ENCODE measurements around the gene CYP4F22.
"Not testable (repeated sequence)": the region's sequence is repeated elsewhere in the genome, so short reads cannot be mapped to it uniquely, and the experiment has no call there.

Gene CYP4F22

DNA sequence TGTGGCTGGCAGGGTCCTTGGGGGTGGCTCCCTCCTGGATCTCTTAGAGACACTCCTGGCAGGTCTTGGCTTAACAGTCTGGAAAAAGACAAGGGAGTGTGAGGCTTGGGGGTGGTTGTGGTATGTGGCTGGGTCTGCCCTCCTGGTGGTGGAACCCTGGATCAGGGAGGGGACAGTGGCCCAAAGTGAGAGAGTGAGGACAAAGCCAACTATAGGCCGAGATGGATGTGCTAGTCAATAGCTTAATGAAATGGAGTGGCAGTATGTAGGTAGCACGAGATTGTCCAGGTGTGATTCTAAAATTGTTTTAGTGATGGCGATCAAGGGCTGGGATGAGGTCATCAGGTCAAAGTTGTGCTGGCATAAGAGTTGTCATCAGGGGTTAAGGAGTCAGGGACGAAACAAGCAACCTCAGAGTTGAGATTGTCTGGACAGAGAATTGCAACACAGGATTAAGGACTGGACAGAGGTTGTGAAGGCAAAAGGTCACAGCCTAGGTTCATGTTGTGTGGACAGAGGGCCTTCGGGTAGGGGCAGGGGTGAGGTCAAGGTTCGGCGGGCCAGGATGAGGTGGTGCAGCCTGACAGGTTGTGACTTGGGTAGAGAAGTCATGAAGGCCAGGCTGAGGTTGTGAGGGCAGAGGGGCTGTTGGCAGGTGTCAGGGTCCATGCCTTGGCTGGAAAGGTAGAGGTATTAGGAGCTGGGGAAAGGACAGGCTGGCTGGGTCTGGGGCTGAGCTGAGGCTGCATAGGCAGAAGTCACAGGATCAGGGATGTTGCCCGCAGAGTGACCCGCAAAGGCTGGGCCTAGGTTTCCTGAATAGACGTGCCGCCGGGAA lies 39.4 kb upstream of the CYP4F22 start:
- TF ChIP-seq, protein P1, sequence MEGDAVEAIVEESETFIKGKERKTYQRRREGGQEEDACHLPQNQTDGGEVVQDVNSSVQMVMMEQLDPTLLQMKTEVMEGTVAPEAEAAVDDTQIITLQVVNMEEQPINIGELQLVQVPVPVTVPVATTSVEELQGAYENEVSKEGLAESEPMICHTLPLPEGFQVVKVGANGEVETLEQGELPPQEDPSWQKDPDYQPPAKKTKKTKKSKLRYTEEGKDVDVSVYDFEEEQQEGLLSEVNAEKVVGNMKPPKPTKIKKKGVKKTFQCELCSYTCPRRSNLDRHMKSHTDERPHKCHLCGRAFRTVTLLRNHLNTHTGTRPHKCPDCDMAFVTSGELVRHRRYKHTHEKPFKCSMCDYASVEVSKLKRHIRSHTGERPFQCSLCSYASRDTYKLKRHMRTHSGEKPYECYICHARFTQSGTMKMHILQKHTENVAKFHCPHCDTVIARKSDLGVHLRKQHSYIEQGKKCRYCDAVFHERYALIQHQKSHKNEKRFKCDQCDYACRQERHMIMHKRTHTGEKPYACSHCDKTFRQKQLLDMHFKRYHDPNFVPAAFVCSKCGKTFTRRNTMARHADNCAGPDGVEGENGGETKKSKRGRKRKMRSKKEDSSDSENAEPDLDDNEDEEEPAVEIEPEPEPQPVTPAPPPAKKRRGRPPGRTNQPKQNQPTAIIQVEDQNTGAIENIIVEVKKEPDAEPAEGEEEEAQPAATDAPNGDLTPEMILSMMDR (IDR thresholded peaks at IDR 0.05; ENCODE audit: low read depth, low read length, missing control alignments) = no peak
- no peak overlapping the region for H3K4me3 ChIP-seq (replicated peaks; ENCODE audit: low read depth, low read length)
- DNase-seq (ENCODE audit: extremely low read depth, low read depth) = no peak

GRCh38 chr19:15469513-15470297 lies 38.6 kb upstream of the CYP4F22 start:
- TF ChIP-seq, protein P1 (IDR thresholded peaks at IDR 0.05; ENCODE audit: low read depth, low read length, missing control alignments) = no peak
- no peak overlapping the region for H3K4me3 ChIP-seq (replicated peaks; ENCODE audit: low read depth, low read length)
- DNase-seq (ENCODE audit: extremely low read depth, low read depth) = no peak

GRCh38 chr19:15471639-15472101 lies 36.7 kb upstream of the CYP4F22 start:
- DNase-seq (ENCODE audit: extremely low read depth, low read depth) = no peak
- H3K4me3 ChIP-seq (replicated peaks; ENCODE audit: low read depth, low read length) = no peak overlapping the region
- TF ChIP-seq, protein P1 (IDR thresholded peaks at IDR 0.05; ENCODE audit: low read depth, low read length, missing control alignments) = no peak

DNA sequence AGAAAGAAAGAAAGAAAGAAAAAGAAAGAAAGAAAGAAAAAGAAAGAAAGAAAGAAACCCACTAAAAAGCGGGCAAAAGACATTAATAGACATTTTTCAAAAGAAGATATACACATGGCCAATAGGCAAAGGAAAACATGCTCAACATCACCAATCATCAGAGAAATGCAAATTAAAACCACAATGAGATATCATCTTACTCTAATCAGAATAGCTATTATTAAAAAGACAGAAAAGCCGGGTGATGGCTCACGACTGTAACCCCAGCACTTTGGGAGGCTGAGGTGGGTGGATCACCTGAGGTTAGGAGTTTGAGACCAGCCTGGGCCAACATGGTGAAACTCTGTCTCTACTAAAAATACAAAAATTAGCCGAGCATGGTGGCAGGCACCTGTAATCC lies 34.5 kb upstream of the CYP4F22 start:
- not testable (repeated sequence) for H3K4me3 ChIP-seq (replicated peaks; ENCODE audit: low read depth, low read length); DNase-seq (ENCODE audit: extremely low read depth, low read depth)

- H3K4me3 ChIP-seq (replicated peaks; ENCODE audit: low read depth, low read length) = no peak overlapping the region
- TF ChIP-seq, protein P1 (IDR thresholded peaks at IDR 0.05; ENCODE audit: low read depth, low read length, missing control alignments) = no peak
- no peak for DNase-seq (ENCODE audit: extremely low read depth, low read depth)
These were observed 33.2 kb upstream of the CYP4F22 start for GRCh38 chr19:15475169-15475568.

DNA sequence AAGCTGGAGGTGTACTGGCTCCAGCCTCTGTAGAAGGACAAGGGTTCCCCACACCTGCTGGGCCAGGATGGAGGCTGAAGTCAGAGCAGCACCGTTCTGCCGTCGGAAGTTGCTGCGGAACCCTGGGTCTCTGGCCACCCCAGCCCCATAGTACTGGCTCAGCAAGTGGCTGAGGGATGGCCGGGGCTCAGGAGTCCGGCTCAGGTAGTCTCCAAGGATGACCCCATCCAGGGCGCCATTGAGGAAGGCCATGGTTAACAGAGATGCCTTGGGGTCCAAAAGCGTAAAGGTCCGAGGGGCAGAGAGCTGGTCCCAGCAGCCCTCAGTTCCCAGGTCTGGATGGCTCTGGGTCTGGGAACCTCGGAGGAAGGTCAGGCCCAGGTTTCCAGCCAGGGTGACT lies 32.7 kb upstream of the CYP4F22 start:
- DNase-seq (ENCODE audit: extremely low read depth, low read depth) = no peak
- H3K4me3 ChIP-seq (replicated peaks; ENCODE audit: low read depth, low read length) = no peak overlapping the region
- TF ChIP-seq, protein P1 (IDR thresholded peaks at IDR 0.05; ENCODE audit: low read depth, low read length, missing control alignments) = no peak

- TF ChIP-seq, protein P1 (IDR thresholded peaks at IDR 0.05; ENCODE audit: low read depth, low read length, missing control alignments) = no peak
- no peak for DNase-seq (ENCODE audit: extremely low read depth, low read depth)
- no peak overlapping the region for H3K4me3 ChIP-seq (replicated peaks; ENCODE audit: low read depth, low read length)
These were observed 32.0 kb upstream of the CYP4F22 start for GRCh38 chr19:15476325-15476724.

Data from HFF-Myc (cell line).